Measurements from ENCODE around the gene SPSB2. TPM values are rescaled to one million over a fixed set of nuclear protein-coding genes. Genes with fewer than 3 reads are reported as not detected.
"Not testable (repeated sequence)": the region's sequence is repeated elsewhere in the genome, so short reads cannot be mapped to it uniquely, and the experiment has no call there.

Gene SPSB2, protein sequence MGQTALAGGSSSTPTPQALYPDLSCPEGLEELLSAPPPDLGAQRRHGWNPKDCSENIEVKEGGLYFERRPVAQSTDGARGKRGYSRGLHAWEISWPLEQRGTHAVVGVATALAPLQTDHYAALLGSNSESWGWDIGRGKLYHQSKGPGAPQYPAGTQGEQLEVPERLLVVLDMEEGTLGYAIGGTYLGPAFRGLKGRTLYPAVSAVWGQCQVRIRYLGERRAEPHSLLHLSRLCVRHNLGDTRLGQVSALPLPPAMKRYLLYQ
- total RNA-seq, result 10 to 100 TPM; 11.7 to 11.8 TPM
- long read RNA-seq, partial matches to known transcripts, result 12 of 16 reads
- long read RNA-seq, other reads (novel, unspliced or antisense), result 2 of 16 reads

DNA sequence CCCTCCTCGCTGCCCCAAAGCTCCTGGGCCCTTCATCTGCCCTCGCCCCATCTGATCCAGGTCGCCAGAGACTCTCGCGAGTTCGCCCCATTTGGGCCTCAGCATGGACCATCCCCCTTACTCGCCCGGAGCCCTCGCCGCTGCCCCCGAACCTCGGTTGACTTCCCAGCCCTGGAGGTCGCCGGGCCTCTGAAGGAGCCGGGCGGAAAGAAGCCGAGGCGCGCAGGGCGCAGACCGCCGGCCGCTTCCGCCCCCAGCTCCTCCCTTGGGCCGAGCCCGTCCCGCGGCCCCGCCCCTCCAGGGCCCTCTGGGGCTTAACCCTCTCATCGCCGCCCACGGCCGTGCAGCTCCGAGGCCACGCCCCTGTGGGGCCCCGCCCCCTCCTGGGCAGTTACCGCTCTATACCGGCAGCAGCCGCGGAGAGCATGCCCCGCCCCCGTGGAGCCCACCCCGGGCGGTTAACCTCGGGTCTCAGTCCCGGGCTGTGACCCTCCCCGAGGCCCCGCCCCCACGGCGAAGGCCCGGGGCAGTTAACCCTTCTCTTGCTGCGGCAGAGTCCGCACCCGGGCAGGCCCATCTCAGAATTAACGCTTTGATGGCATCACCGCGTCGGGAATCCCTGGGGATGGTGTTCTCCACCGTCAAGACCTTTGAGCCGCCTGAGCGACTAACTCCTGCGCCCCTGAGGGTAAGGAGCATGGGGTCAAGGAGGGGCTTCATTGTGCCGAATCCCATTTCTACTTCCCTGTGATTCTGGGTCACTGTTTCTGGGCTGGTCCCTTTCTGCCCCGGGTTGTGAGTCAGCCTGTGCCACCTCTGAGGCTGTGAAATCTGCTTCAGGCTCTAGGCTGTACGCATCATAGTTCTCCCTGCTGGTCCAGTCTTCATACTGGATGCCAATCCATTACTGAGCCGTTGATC is at the start of gene SPSB2:
Gene SPSB2 (minus strand): TSS at position 210 of the 921 bp plus-strand sequence. CDS start 402 bp downstream, outside the sequence.
- peak; percentile 79 for ATAC-seq
- intact Hi-C loops (cut with DNase I, micrococcal nuclease), result loop anchor here in 1 of 2 donors (5.0 kb wide), 1 partner anchor 94 kb away; no protein-coding TSS in a partner anchor
- peak; percentile 98 to 100 for DNase-seq

DNA sequence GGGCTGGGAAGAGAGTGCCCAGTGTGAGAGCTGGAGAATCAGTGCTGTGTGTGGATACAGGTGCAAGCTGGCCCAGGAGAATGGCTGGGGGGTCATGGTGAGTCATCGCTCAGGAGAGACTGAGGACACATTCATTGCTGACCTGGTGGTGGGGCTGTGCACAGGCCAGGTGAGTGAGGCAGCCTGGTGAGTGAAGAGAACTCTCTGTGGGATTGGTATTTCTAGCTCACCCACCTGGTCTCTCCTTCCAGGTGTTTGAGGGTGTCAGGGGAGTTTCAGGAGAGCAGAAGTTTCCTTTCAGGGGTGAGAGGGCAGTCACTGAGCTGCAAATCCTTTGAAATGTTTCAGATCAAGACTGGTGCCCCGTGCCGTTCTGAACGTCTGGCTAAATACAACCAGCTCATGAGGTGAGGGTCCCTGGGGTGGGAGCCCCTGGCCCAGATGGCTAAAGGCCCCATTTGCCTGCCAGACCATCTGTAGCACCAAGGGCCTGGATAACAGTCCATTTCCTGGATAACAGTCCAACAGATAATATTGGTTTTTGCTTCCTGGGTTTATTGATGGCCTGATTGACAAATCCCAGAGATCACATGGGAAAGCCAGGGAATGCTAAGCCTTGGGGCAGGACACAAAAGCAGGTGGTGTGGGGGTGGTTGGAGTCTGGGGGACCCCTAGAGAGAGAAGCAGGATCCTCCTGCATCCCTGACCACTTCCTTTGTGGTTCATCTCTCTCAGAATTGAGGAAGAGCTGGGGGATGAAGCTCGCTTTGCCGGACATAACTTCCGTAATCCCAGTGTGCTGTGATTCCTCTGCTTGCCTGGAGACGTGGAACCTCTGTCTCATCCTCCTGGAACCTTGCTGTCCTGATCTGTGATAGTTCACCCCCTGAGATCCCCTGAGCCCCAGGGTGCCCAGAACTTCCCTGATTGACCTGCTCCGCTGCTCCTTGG is 49.2 kb upstream of the SPSB2 start:
- intact Hi-C loops (cut with DNase I, micrococcal nuclease), result no loop called here
- DNase-seq (no peak), ATAC-seq (no peak)

DNA sequence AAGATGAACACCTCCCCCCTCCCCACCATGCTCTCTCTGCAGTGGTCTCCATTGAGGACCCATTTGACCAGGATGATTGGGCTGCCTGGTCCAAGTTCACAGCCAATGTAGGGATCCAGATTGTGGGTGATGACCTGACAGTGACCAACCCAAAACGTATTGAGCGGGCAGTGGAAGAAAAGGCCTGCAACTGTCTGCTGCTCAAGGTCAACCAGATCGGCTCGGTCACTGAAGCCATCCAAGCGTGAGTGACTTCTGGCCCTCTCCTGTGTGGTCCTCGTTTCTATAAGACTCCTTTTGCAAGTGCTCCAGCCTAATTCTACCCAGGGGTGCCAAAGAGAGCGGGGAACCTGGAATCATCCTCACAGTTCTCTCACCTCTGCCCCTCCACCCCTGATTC is 48.4 kb upstream of the SPSB2 start:
- intact Hi-C loops (cut with DNase I, micrococcal nuclease), result no loop called here
- ATAC-seq, result no peak
- DNase-seq, result no peak

DNA sequence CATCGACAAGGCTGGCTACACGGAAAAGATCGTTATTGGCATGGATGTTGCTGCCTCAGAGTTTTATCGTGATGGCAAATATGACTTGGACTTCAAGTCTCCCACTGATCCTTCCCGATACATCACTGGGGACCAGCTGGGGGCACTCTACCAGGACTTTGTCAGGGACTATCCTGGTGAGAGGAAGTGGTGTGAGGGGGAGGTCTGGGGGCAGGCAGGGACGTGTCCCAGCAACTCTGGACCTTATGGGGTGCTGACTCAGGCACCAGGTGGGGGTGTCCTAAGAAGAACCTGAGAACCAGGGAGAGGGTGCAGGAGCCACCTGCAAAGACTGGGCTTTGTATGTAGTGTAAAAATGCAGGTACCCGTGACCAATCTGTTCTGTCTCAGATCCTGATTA is 46.5 kb upstream of the SPSB2 start:
- ATAC-seq (no peak), DNase-seq (no peak)
- intact Hi-C loops (cut with DNase I, micrococcal nuclease), result no loop called here

DNA sequence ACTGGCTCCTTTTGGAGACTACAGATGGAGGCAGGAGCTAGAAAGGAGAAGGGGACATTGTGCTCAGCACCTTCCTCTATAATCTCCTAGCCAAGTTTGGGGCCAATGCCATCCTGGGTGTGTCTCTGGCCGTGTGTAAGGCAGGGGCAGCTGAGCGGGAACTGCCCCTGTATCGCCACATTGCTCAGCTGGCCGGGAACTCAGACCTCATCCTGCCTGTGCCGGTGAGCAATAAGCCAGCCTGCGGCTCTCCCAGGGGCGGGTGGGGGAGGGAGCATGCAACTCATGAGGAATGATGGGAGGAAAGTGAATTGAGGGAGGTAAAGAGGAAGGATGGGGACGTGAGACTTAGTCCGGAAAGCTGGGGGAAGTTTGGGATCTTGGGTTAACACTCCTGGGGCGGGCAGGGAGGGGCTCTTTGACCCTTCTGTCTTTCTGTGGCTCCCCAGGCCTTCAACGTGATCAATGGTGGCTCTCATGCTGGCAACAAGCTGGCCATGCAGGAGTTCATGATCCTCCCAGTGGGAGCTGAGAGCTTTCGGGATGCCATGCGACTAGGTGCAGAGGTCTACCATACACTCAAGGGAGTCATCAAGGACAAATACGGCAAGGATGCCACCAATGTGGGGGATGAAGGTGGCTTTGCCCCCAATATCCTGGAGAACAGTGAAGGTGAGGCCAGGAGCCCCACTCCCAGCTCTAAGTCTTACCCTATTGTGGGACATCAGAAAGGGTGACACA is 44.6 kb upstream of the SPSB2 start:
- DNase-seq (no peak), ATAC-seq (no peak)
- intact Hi-C loops (cut with DNase I, micrococcal nuclease), result no loop called here

DNA sequence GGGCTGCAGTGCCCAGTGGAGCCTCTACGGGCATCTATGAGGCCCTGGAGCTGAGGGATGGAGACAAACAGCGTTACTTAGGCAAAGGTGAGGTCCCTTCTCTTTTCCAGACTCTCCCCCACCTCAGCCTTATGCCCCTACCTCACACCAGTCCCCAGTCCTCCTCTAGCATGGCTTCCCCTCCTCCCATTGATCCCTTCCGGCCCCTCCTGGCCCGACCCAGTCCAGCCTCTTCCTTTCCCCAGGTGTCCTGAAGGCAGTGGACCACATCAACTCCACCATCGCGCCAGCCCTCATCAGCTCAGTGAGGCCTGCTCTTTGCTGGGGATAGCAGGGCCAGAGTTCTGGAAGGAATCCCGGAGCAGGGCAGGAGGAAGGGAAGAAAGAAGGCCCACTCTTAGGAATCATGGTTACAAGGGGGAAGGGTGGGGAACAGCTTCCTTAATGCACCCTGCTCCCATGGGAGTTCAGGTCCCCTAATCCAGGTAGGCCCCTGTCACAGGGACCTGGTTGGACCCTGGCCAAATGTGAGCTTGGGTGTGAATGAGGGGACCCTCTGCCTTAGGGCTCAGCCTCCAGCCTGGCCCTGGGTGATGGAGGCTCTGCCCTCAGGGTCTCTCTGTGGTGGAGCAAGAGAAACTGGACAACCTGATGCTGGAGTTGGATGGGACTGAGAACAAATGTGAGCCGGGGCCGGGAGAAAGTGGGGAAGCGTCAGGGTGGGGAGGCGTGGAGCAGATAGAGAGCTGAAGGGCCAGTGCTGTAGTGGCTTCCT is 43.5 kb upstream of the SPSB2 start:
- intact Hi-C loops (cut with DNase I, micrococcal nuclease), result no loop called here
- ATAC-seq (no peak), DNase-seq (no peak)

DNA sequence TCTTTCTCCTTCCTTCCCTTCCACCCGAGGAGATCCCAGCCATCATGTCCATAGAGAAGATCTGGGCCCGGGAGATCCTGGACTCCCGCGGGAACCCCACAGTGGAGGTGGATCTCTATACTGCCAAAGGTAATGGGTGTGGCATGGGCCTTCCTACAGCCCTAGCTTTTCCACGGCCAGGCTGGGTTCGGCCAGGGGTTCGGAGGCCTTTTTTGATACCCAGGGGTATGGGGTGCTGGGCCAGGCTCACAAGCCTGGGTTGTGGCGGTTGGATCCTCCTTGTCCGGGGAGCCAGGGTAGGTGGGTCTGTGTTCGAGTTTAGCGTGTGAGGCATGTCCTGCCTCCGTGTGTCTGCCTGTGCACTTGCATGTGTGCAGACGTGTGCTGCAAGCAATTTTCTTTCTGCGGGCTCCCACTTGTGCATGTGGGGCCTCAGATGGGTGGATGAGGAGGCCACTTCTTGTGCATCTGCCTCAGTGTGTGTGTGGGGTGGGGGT is 42.7 kb upstream of the SPSB2 start:
- ATAC-seq, result no peak
- intact Hi-C loops (cut with DNase I, micrococcal nuclease), result no loop called here

DNA sequence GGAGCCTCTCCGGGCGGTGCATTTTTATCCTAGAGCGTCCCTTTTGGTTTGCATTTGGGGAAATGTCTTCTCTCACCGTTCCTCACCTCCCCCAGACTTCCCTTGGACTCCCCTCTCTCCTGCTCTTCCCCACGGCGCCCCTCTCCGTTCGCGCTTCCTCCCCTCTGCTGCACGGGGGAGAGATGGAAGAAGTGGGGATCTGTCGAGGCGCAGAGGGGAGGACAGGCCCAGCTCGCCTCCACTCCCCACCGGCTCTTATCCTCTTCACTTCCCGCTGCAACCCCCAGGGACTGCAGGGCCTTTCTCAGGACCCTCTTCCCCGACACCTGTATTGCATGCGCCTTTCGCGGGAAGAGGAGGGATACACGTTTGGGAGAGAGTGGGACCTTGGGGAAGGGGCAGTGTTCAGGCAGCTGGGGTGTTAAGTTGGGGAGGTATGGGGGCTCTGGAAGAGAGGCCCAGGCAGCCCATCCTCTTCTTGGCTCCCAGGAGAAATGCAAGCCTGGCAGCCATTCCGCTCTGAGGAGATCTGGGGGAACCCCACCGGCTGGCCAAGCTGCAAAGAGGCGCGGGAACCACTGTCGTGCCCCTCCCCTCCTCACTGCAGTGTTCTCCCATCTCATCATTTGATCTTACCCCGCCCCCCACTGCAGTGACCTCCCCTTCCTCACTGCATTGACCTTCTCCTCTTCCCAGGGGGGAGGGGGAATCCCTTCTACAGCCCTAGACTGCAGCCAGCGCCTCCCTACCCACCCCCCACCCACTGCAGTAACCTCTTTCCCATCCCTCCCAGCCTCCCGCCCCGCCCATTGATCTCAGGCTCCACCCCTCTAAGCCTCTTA is 42.1 kb upstream of the SPSB2 start:
- ATAC-seq, result peak; percentile 41
- intact Hi-C loops (cut with DNase I, micrococcal nuclease), result no loop called here
- peak in 1 of 2 donors; percentile 52 for DNase-seq

More for the DNA sequence above, 42.7 kb upstream of the SPSB2 start:
- DNase-seq, result no peak

DNA sequence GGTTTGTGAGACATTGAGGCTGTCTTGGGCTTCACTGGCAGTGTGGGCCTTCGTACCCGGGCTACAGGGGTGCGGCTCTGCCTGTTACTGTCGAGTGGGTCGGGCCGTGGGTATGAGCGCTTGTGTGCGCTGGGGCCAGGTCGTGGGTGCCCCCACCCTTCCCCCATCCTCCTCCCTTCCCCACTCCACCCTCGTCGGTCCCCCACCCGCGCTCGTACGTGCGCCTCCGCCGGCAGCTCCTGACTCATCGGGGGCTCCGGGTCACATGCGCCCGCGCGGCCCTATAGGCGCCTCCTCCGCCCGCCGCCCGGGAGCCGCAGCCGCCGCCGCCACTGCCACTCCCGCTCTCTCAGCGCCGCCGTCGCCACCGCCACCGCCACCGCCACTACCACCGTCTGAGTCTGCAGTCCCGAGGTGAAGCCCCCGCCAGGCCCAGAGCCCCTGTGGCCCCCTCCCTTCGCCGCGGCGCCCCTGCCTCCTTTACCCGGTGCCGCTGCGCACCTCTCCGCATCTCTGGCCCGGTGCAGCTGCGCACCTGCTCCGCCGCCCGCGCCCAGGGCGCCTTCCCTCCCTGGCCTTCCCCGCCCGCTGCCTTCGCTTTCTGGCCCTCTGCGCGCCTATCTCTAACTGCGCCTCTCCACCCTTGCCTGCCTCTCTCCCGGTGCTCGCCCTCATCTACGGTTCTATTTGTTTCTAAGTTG is 41.3 kb upstream of the SPSB2 start, which contains the start of gene ENO2:
Gene ENO2 (plus strand): TSS at position 335 of the 701 bp plus-strand sequence. CDS start 1,253 bp downstream, outside the sequence.
- peak; percentile 76 for ATAC-seq
- intact Hi-C loops (cut with DNase I, micrococcal nuclease), result no loop called here
- DNase-seq, result peak; percentile 80

DNA sequence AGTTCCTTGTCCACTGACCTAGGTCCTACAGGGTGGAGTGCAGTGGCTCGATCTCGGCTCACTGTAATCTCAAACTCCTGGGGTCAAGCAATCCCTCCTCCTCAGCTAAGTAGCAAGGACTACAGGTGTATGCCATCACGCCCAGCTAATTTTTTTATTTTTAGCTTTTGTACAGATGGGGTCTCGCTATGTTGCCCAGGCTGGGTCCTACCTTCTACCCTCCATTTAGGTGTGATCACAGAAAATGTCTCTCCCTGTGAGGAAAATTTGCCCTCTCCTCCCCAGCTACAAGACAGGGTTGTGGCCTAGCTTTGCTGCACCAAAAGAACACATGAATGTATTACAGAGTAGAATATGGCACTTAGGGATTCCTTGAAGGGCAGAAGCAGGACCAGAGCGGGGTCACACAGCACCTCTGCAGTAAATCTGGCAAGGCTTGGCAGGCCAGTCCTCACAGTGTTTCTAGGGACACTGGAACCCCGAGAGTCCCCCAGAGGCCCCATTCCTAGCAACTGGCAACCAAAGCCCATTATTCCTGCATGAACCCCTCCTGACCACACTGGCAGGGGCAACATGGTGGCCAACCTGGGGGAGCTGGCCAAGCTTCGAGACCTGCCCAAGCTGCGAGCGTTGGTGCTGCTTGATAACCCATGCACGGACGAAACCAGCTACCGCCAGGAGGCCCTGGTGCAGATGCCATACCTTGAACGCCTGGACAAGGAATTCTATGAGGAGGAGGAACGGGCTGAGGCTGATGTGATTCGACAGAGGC is 39.2 kb upstream of the SPSB2 start:
- intact Hi-C loops (cut with DNase I, micrococcal nuclease), result no loop called here
- ATAC-seq (no peak), DNase-seq (no peak)

DNA sequence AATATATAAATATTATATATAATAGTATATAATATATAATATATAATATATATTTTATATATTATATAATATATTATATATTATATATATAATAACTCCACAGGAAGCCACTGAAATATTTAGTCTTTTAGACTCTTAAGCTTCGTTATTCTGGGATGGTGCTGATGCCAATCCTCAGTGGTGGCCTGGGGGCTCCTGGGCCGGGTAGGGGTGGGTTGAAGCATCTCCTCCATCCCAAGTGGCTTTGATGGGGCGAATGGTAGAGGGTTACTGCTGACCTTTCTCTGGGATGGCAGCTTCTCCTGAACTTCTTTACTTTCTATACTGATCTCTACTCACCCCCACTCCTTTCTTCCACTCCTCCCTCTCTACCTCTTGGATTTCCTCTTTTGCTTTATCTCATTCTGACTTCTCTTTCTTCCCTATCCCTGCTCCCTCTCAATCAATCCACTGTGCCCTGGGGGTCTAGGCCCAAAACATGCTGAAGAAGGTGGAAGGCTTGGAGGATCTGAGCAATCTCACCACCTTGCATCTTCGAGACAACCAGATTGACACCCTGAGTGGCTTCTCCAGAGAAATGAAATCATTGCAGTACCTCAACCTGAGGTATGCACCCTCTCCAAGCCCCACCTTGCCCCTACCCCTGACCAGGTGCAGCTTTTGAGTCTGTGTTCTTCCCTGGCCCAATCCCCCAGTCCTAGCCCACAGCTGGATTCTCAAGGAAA is 36.5 kb upstream of the SPSB2 start:
- ATAC-seq (no peak), DNase-seq (no peak)
- intact Hi-C loops (cut with DNase I, micrococcal nuclease), result no loop called here

DNA sequence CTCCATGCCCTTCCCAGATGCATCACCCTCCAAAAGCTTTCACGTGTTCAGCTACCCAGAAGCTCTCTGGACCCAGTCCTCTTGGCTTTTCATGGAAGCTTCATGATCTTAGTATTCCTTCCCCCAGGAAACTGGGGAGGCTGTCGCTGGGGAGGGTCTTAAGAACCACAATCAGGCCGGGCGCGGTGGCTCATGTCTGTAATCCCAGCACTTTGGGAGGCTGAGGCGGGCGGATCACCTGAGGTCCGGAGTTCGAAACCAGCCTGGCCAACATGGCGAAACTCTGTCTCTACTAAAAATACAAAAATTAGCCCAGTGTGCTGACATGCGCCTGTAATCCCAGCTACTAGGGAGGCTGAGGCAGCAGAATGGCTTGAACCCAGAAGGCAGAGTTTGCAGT is 35.0 kb upstream of the SPSB2 start:
- ATAC-seq; intact Hi-C loops (cut with DNase I, micrococcal nuclease); DNase-seq: not testable (repeated sequence)

DNA sequence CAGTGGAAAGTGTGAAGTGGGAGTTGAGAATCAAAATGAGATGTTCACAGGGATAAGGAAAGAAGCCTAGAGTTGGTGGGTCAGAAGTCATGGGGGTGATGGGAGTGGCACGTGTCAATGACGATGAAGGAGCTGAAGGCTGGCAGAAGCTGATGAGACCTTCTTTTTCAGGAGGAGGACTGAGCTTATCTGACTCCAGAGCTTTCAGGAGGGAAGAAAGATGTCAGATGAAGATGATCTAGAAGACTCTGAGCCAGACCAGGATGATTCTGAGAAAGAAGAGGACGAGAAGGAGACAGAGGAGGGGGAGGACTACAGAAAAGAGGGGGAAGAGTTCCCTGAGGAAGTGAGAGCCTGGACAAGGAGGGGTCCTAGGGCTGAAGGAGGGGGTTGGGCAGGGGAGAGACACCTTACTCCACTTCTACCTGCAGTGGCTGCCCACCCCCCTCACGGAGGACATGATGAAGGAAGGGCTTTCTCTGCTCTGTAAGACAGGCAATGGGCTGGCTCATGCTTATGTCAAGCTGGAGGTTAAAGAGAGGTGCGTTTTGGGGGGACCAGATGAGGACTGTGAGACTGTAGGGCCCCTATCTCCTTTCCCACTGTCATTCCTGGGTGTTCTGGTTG is 32.4 kb upstream of the SPSB2 start:
- ATAC-seq (no peak), DNase-seq (no peak)
- intact Hi-C loops (cut with DNase I, micrococcal nuclease), result no loop called here

Data from left colon (tissue), 2 donors.